Body of pancreas (tissue), 4 donors: ENCODE measurements around the gene KDM1B.

ENCODE experiments used
- CTCF ChIP-seq, 7 experiments: fragments of 450-650 bp in 4 of 7; fragments of 200-600 bp in 3 of 7; sonication (generic) in 3 of 7; IDR thresholded peaks; one replicate each; pipeline ENCODE4 v1.5.1; 2016 to 2019; ENCODE audit warnings: antibody characterized with exemption in 7 of 7
- POLR2A ChIP-seq, 3 donors: fragments of 450-650 bp; IDR thresholded peaks; one replicate each; pipeline ENCODE4 v1.6.1; 2016; ENCODE audit warnings: antibody characterized with exemption in 3 of 3, mild to moderate bottlenecking in 2 of 3

- TF ChIP-seq CTCF (IDR thresholded peaks at IDR 0.05) = no peak
- TF ChIP-seq POLR2A (IDR thresholded peaks at IDR 0.05) = no peak
Measured at GRCh38 chr6:18147160-18147559, 8.1 kb upstream of the KDM1B start.
